Kidney (tissue), 14 donors: Measurements from ENCODE around the gene SFXN2. TPM values are rescaled to one million over a fixed set of nuclear protein-coding genes. Genes with fewer than 3 reads are reported as not detected.

Experiments used
- DNase-seq, 5 donors: peaks; one replicate each; pipeline ENCODE4 v3.0.0-alpha.2; 2013 to 2020
- FAIRE-seq: peaks from 2 replicates; lab custom pipeline; 2012; peaks lifted over from hg19 to GRCh38; lab: Jason Lieb, UNC
- H3K27ac ChIP-seq, 2 donors: one replicate each; pipeline ENCODE4 v1.7.0; 2013; ENCODE audit warnings: low read depth in 2 of 2, low read length in 2 of 2, inconsistent platforms in 1 of 2
- H3K27me3 ChIP-seq: one replicate; pipeline ENCODE4 v1.7.1; 2013; ENCODE audit warnings: low read length, inconsistent platforms; ENCODE audit not compliant: control insufficient read depth, insufficient read depth
- H3K36me3 ChIP-seq, 3 donors: one replicate each; pipeline versions ENCODE4 v1.7.0 to v1.7.1; 2013; ENCODE audit warnings: low read length in 3 of 3, control low read depth in 1 of 3, inconsistent platforms in 1 of 3; ENCODE audit not compliant: insufficient read depth in 3 of 3, control insufficient read depth in 2 of 3
- H3K4me1 ChIP-seq, 3 donors: one replicate each; pipeline versions ENCODE4 v1.7.0 to v1.7.1; 2013; ENCODE audit warnings: low read length in 3 of 3, inconsistent platforms in 1 of 3, low read depth in 1 of 3; ENCODE audit not compliant: control insufficient read depth in 2 of 3, insufficient read depth in 2 of 3
- H3K4me3 ChIP-seq, 3 donors: one replicate each; pipeline versions ENCODE4 v1.7.0 to v1.8.1; 2013; ENCODE audit warnings: low read length in 3 of 3, control low read depth in 1 of 3, inconsistent platforms in 1 of 3
- H3K9ac ChIP-seq, 3 donors: one replicate each; pipeline versions ENCODE4 v1.7.0 to v1.7.1; 2013; ENCODE audit warnings: low read length in 3 of 3, control low read depth in 1 of 3, inconsistent platforms in 1 of 3
- H3K9me3 ChIP-seq, 3 donors: one replicate each; pipeline versions ENCODE4 v1.7.0 to v1.7.1; 2013; ENCODE audit warnings: low read length in 3 of 3, control low read depth in 1 of 3, inconsistent platforms in 1 of 3; ENCODE audit not compliant: control insufficient read depth in 2 of 3, insufficient read depth in 1 of 3
- CTCF ChIP-seq: IDR thresholded peaks from 3 replicates; pipeline ENCODE4 v1.5.1; 2012; ENCODE audit warnings: mild to moderate bottlenecking, moderate library complexity, borderline replicate concordance; ENCODE audit not compliant: insufficient read depth; ENCODE audit errors: extremely low read depth
- intact Hi-C: fragments of 100-400 bp; cut with DNase I; formaldehyde crosslinking; loops from one replicate; pipeline ENCODE4 v1.11.1; 2022
- polyA plus RNA-seq: library from polyadenylated mRNA; stranded (reverse); fragments of 350-450 nt; fragmentation: Illumina TruSeq; extraction: RNeasy Lipid Tissue Mini Kit (QIAGEN cat#74804); gene quantifications from one replicate; pipeline ENCODE4 v1.2.3, GENCODE V29; 2014; ENCODE audit warnings: low read depth, low replicate concordance; ENCODE audit not compliant: insufficient read depth
- total RNA-seq: library from RNA; stranded (reverse); fragmentation: NEBNext Ultra II Directional; extraction: Animal tissue kit (Norgen Biotek cat#: 25700); gene quantifications from one replicate; pipeline ENCODE4 v1.2.1, GENCODE V29; 2021
- donor health status: control.
- donor health status: control.
- donor health status: control.
- donor health status: control.
- donor health status: control.
- donor health status: DM: yes; HTN: yes; CAD: no.
- donor health status: Normal renal cell carcinoma (clear cell type).

SFXN2 gene
- total and polyA plus RNA-seq, 2 donors from 2014 or later: 17.3 to 72.1 TPM

DNA sequence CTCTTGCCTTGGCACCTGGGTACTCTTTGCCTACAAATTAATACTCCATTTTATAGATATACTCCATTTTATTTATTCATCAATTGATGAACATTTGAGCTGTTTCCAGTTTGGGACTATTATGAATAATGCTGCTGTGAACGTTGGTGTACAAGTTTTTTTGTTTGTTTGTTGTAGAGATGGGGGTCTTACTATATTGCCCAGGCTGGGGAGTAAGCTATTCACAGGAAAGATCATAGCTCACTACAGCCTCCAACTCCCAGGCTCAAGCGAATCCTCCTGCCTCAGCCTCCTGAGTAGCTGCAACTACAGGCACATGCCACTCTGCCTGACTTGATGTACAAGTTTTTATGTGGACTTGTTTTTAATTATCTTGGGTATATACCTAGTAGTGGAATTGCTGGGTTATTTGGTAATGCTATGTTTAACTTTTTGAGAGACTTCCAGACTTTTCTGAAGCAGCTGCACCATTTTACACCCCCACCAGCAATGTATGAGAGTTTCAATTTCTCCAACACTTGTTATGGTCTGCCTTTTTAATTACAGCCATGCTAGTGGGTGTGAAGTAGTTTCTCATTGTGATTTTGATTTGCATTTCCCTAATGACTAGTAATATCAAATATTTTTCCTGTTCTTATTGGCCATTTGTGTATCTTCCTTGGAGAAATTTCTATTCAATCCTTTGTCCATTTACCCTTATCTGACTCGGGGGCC is 45.2 kb downstream of the SFXN2 start:
- intact Hi-C loops: no loop called here
- TF ChIP-seq CTCF: no peak
- Histone ChIP-seq H3K27ac (peak overlapping the region in 1 of 2 donors; percentile 30), H3K36me3 (no peaks in the 10 kb centered on the region), H3K27me3 (no peaks in the 10 kb centered on the region), H3K4me3 (no peak overlapping the region), H3K9ac (no peak overlapping the region), H3K9me3 (no peaks in the 10 kb centered on the region), H3K4me1 (peaks cover 7 to 21% (median 14%) of the 10 kb centered on the region in 3 donors)
- FAIRE-seq (no peak), DNase-seq (no peak)

GRCh38 chr10:102761981-102762380 is 47.5 kb downstream of the SFXN2 start:
- no peaks in the 10 kb centered on the region for H3K27me3 ChIP-seq
- DNase-seq (no peak), FAIRE-seq (no peak)
- H3K27ac ChIP-seq: no peak overlapping the region
- H3K9ac ChIP-seq: no peak overlapping the region
- H3K9me3 ChIP-seq: no peaks in the 10 kb centered on the region
- no peak overlapping the region for H3K4me3 ChIP-seq
- no peak for TF ChIP-seq CTCF
- H3K36me3 ChIP-seq: no peaks in the 10 kb centered on the region
- intact Hi-C loops: no loop called here
- H3K4me1 ChIP-seq: peaks cover 13 to 36% (median 24%) of the 10 kb centered on the region in 3 donors

GRCh38 chr10:102762401-102763015 is 48.1 kb downstream of the SFXN2 start:
- Histone ChIP-seq H3K36me3 (no peaks in the 10 kb centered on the region), H3K27me3 (no peaks in the 10 kb centered on the region), H3K4me1 (peaks cover 13 to 40% (median 27%) of the 10 kb centered on the region in 3 donors), H3K27ac (peak overlapping the region in 1 of 2 donors; percentile 1), H3K4me3 (no peak overlapping the region), H3K9me3 (no peaks in the 10 kb centered on the region), H3K9ac (no peak overlapping the region)
- no peak for DNase-seq
- TF ChIP-seq CTCF: no peak
- intact Hi-C loops: no loop called here
- FAIRE-seq: no peak
